Common myeloid progenitor, CD34-positive (primary cell): Measurements from ENCODE around the gene SUMF1.

Experiments
- CTCF ChIA-PET: fragments of 350-600 bp; sonication (Branson Sonifier 250); formaldehyde crosslinking; loops from one replicate; lab custom pipeline; 2021; ENCODE audit warnings: antibody characterized with exemption; lab: Charles Lee
- POLR2A ChIA-PET: fragments of 350-600 bp; sonication (Branson Sonifier 250); formaldehyde crosslinking; loops from one replicate; lab custom pipeline; 2021; ENCODE audit warnings: antibody characterized with exemption; lab: Charles Lee
- DNase-seq, 3 donors: peaks; one replicate each; pipeline versions ENCODE4 v3.0.0 to v3.0.0-alpha.2; 2013
- H3K27ac ChIP-seq, 2 experiments: 1 replicate in 1 of 2; 2 replicates in 1 of 2; pipeline ENCODE4 v1.7.0; 2013; ENCODE audit warnings: inconsistent platforms in 2 of 2, low read length in 2 of 2, mild to moderate bottlenecking in 2 of 2, low read depth in 1 of 2, moderate library complexity in 1 of 2; ENCODE audit not compliant: severe bottlenecking in 2 of 2, insufficient read depth in 1 of 2, poor library complexity in 1 of 2
- H3K27me3 ChIP-seq, 5 experiments: replicated peaks in 2 of 5; 1 replicate in 3 of 5; 2 replicates in 2 of 5; pipeline versions ENCODE4 v1.6.1 to v1.7.0; 2013; ENCODE audit warnings: low read length in 4 of 5, mild to moderate bottlenecking in 2 of 5, moderate library complexity in 2 of 5, inconsistent platforms in 1 of 5; ENCODE audit not compliant: insufficient read depth in 5 of 5, control insufficient read depth in 4 of 5
- H3K36me3 ChIP-seq, 4 experiments: 1 replicate in 2 of 4; 2 replicates in 2 of 4; pipeline versions ENCODE4 v1.6.1 to v1.7.0; 2013; ENCODE audit warnings: low read length in 3 of 4, control low read depth in 1 of 4, mild to moderate bottlenecking in 1 of 4; ENCODE audit not compliant: control insufficient read depth in 4 of 4, insufficient read depth in 4 of 4
- H3K4me1 ChIP-seq, 4 experiments: 1 replicate in 3 of 4; 2 replicates in 1 of 4; pipeline versions ENCODE4 v1.6.1 to v1.7.1; 2013; ENCODE audit warnings: low read length in 3 of 4, mild to moderate bottlenecking in 3 of 4, control low read depth in 1 of 4, inconsistent platforms in 1 of 4, moderate library complexity in 1 of 4; ENCODE audit not compliant: control insufficient read depth in 4 of 4, insufficient read depth in 4 of 4; ENCODE audit errors: control extremely low read depth in 1 of 4
- H3K4me3 ChIP-seq, 7 experiments: 1 replicate in 4 of 7; 2 replicates in 3 of 7; pipeline versions ENCODE4 v1.5.1 to v1.7.0; 2013; ENCODE audit warnings: mild to moderate bottlenecking in 7 of 7, low read length in 6 of 7, moderate library complexity in 6 of 7, inconsistent platforms in 2 of 7, low read depth in 2 of 7, control low read depth in 1 of 7; ENCODE audit not compliant: insufficient read depth in 4 of 7, control insufficient read depth in 1 of 7; ENCODE audit errors: extremely low read depth in 1 of 7
- H3K9me3 ChIP-seq, 5 experiments: 1 replicate in 4 of 5; 2 replicates in 1 of 5; pipeline versions ENCODE4 v1.6.1 to v1.7.1; 2013; ENCODE audit warnings: low read length in 4 of 5, mild to moderate bottlenecking in 2 of 5, inconsistent platforms in 1 of 5, low read depth in 1 of 5, moderate library complexity in 1 of 5; ENCODE audit not compliant: control insufficient read depth in 4 of 5, insufficient read depth in 2 of 5; ENCODE audit errors: control extremely low read depth in 1 of 5
- WGBS: methylation state at CpG from one replicate; pipeline ENCODE4 v1.1.5; 2013; ENCODE audit not compliant: insufficient coverage; 5-methylcytosine and 5-hydroxymethylcytosine counted together

SUMF1 gene

DNA sequence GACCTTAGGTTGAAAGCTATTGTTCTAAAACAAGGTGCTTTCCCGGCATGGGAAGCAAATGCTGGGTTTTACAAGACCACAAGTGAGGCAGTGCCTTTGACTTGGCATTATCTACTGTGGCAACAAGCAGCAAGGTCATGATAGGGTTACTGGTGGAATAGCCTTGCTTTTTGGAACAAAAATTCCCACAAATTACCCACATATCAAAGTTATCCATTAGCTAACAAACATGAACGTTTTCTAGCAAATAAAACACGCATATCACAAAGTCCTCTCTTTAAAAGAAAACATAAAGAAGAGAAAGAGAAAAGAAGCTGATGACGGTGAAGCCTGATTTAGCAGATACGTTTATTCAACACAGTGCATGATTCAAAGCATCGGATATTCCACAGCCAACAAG lies 106.3 kb downstream of the SUMF1 start:
- Histone ChIP-seq H3K4me3 (no peak overlapping the region), H3K9me3 (no peaks in the 10 kb centered on the region), H3K36me3 (peaks cover 0 to 12% (median 7%) of the 10 kb centered on the region in 4 experiments), H3K27me3 (no peaks in the 10 kb centered on the region), H3K27ac (no peak overlapping the region), H3K4me1 (peaks cover 0 to 5% (median 2%) of the 10 kb centered on the region in 4 experiments)
- DNase-seq, result no peak
- WGBS, result 94% methylated on average over 3 of the region's 6 CpGs
- ChIA-PET POLR2A (interaction anchor here (0.6 kb wide), 1 partner anchor 63 kb away, joined by 7 read pairs; no protein-coding TSS in a partner anchor), CTCF (interaction anchor here (1.3 to 2.4 kb wide), 2 partner anchors 10 to 13 kb away, joined by 3 to 14 read pairs; no protein-coding TSS in a partner anchor)

DNA sequence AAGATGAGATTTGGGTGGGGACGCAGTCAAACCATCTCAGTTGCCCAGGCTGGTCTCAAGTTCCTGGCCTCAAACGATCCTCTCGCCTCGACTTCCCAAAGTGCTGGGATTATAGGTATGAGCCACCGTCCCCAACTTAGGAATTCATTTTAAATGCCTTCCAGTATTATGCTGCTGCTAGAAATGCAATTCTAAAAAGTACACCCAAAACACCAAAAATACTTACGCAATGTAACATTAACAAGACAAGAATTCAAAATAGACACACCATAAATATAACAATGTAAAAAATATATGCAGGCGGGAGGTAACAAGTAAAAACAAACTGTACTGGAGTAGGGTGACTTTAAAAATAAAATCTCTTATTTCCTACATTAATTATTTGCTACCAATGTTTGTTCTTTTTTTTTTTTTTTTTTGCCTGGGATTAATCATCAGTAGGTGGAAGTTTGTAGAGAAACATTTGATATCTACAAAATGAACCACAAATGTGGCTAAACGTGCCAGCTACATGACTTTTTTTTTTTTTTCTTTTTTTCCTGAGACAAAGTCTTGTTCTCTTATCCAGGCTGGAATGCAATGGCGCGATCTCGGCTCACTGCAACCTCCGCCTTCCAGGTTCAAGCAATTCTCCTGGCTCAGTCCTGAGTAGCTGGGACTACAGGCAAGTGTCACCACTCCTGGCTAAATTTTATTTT lies 107.1 kb downstream of the SUMF1 start:
- DNase-seq, result no peak
- CTCF ChIA-PET, result interaction anchor here (0.6 to 1.3 kb wide), 2 partner anchors 14 to 531 kb away, joined by 3 read pairs; no protein-coding TSS in a partner anchor
- peaks cover 0 to 10% (median 8%) of the 10 kb centered on the region in 4 experiments for H3K4me1 ChIP-seq
- H3K36me3 ChIP-seq, result peaks cover 0 to 12% (median 7%) of the 10 kb centered on the region in 4 experiments
- H3K9me3 ChIP-seq, result no peaks in the 10 kb centered on the region
- 86% methylated on average over 9 of the region's 12 CpGs for WGBS
- POLR2A ChIA-PET, result no interaction called here
- no peak overlapping the region for H3K27ac ChIP-seq
- no peak overlapping the region for H3K4me3 ChIP-seq
- H3K27me3 ChIP-seq, result no peaks in the 10 kb centered on the region

DNA sequence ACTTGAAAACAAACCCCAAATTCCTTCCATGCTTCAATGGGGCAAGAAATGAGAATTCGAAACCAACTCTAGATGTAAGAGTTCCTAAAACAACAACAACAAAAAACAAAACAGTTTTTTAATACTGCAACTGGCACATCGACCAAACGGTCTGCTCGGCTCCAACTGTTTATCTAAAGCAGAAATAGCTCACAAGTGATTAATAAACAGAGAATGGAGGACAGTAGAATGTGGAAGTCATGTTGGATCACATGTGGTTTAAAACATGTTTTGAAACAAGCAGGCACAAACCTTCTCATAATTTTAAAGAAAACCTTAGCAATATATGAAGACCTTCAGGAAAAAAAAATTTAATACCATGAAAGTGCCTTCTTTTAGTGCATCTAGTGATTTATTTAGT lies 108.8 kb downstream of the SUMF1 start:
- H3K4me1 ChIP-seq, result peaks cover 0 to 10% (median 8%) of the 10 kb centered on the region in 4 experiments
- POLR2A ChIA-PET, result no interaction called here
- CTCF ChIA-PET, result interaction anchor here (0.9 to 1.5 kb wide), 2 partner anchors 9 to 63 kb away, joined by 3 to 4 read pairs; no protein-coding TSS in a partner anchor
- no peak for DNase-seq
- no CpG with 5 or more reads among the region's 4 CpGs for WGBS
- H3K4me3 ChIP-seq, result no peak overlapping the region
- H3K9me3 ChIP-seq, result no peaks in the 10 kb centered on the region
- no peak overlapping the region for H3K27ac ChIP-seq
- peaks cover 0 to 12% (median 7%) of the 10 kb centered on the region in 4 experiments for H3K36me3 ChIP-seq
- no peaks in the 10 kb centered on the region for H3K27me3 ChIP-seq

DNA sequence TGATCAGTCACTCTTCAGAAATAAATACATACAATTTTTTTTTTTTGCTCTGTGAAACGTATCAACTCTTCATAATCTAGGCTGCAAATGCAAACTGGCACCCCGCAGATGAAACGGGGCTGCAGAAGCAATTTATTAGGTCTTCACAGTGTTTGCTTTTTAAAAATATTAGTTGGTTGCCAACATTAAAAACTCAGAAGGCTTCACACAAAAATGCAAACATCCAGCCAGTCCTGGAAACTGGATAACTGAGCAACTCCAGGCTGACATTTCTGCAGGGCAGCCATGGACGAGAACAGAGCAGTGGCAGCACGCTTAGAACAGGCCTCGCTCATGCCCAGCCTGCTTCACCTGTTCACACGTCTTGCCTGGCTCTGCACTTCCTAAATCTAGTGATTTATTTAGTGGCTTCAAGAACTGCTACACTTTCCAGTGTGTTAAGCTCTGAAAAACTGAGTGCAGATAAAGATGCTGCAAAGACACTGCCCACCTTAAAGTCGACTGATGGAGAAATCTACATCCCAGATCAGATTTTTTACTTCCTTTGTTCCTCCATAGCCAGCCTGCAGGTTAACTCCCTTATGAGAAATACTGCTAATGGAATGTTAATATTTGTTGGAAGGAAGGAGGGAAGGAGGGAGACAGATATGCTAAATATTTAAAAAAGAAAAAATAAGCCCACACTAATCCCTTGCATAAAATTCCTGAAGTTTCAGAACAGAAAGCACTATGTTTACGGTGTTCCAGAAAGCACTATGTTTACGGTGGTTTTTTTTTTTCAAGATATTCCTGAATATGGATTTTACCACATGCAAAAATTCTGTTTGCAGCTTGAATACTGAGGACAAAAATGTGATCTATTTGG lies 110.3 kb downstream of the SUMF1 start:
- peaks cover 0 to 6% (median 5%) of the 10 kb centered on the region in 4 experiments for H3K36me3 ChIP-seq
- DNase-seq, result no peak
- H3K4me3 ChIP-seq, result no peak overlapping the region
- WGBS, result 77% methylated on average over 5 of the region's 10 CpGs
- peaks cover under 1 to 11% (median 10%) of the 10 kb centered on the region in 4 experiments for H3K4me1 ChIP-seq
- no peaks in the 10 kb centered on the region for H3K9me3 ChIP-seq
- no peak overlapping the region for H3K27ac ChIP-seq
- CTCF ChIA-PET, result interaction anchor here (1.1 to 1.5 kb wide), 3 partner anchors 12 to 277 kb away, joined by 3 to 4 read pairs (median 4); no protein-coding TSS in a partner anchor
- POLR2A ChIA-PET, result no interaction called here
- H3K27me3 ChIP-seq, result no peaks in the 10 kb centered on the region

DNA sequence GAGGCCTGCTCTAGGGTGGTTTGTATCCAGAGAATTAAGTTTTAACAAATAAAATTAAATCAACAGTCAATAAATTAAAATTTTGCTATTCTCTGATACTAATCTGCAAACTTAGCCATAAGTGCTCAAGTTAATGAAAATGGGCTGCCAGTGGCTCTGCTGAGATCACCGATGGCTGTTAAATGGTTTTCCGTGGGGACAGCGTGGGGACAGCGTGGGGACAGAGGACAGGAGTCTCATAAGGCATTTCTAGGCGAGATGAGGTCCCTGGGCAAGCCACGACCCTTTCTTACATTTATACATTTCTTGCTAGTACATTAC lies 110.9 kb downstream of the SUMF1 start:
- no peak overlapping the region for H3K4me3 ChIP-seq
- no peaks in the 10 kb centered on the region for H3K9me3 ChIP-seq
- no peaks in the 10 kb centered on the region for H3K27me3 ChIP-seq
- H3K27ac ChIP-seq, result no peak overlapping the region
- WGBS, result 93% methylated on average over 3 of the region's 6 CpGs
- POLR2A ChIA-PET, result no interaction called here
- peaks cover 0 to 5% (median 4%) of the 10 kb centered on the region in 4 experiments for H3K36me3 ChIP-seq
- no peak for DNase-seq
- CTCF ChIA-PET, result interaction anchor here (0.8 to 1.2 kb wide), 4 partner anchors 12 to 278 kb away, joined by 3 to 4 read pairs (median 3); no protein-coding TSS in a partner anchor
- peaks cover 4 to 16% (median 14%) of the 10 kb centered on the region in 4 experiments for H3K4me1 ChIP-seq

DNA sequence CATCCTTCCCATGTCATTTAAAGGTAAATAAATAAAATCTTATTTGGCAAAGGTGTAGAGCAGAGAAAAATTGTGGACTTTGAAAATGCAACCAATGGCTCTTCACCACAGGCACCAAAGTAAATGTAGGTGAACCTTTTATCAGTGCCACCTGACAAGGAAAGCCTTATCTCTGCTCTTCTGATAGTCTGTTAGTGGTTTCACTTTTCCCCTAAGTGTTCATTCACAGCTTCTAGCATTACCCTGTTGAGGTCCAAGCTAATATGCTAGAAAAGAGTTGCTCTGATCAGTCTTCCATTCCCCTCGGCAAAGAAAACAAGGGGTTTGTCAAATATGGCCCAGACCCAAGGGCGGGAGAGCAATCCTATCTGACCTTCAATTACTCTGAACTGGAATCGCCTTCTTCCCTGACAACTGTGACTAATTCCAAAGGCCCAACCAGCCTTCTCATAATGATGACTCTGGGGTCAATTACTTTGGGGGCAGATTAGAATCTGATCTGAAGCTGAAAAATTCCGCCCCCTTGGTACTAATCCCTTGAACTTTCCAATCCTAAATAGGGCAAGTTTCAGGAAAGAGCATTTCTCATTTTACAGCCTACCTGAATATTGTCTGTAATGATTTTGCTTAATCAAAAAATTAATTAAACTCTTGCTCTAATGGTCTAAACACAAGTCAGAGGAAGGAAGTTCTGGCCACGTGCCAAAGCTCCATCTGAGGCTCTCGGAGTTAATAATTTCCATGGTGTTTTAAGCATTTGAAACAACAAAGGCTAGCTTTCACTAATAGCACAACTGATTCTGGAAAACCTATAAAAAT lies 111.5 kb downstream of the SUMF1 start:
- H3K4me1 ChIP-seq, result peaks cover 4 to 18% (median 15%) of the 10 kb centered on the region in 4 experiments
- ChIA-PET POLR2A (no interaction called here), CTCF (interaction anchor here (0.8 to 1.2 kb wide), 4 partner anchors 11 to 278 kb away, joined by 3 to 4 read pairs (median 3); no protein-coding TSS in a partner anchor)
- no peaks in the 10 kb centered on the region for H3K9me3 ChIP-seq
- no peak overlapping the region for H3K27ac ChIP-seq
- 66% methylated on average over 6 of the region's 6 CpGs for WGBS
- peaks cover 0 to 5% (median 1%) of the 10 kb centered on the region in 4 experiments for H3K36me3 ChIP-seq
- DNase-seq, result peak; percentile 11 to 52 (median 50)
- H3K4me3 ChIP-seq, result no peak overlapping the region
- no peaks in the 10 kb centered on the region for H3K27me3 ChIP-seq
